COLO668 (cell line): ENCODE results near the gene SPACDR.

Source experiments
- DNase-seq: peaks from one replicate; lab custom pipeline; 2025; ENCODE audit not compliant: unreplicated experiment; lab: John Stamatoyannopoulos, UW

The SPACDR gene

DNA sequence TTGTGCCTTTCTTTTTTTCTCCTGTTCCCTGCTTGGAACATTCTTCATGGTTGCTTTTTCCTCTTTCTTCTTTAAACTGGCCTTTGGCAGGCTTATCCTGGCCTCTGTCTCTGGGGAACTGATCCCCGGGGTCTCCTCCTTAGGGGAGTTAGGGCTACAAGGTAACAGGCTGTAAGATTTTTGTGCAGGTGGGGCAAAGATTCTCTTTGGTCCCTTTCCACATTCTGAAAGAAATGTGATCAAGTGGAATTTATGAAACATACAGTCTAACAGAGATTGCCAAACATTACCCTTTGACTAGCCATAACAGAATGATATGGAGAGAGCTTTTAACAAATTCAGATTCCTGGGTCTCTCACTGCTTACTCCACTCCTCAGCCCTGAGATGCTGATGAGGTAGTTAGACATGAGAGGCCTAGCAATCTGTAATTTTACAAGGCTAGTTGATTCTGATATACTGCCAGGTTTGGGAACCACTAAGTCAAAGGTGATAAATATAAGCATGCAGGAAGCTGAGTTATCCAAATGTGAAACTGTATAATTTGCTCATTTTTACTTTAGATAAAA is 44.3 kb downstream of the SPACDR start:
- no peak for DNase-seq

DNA sequence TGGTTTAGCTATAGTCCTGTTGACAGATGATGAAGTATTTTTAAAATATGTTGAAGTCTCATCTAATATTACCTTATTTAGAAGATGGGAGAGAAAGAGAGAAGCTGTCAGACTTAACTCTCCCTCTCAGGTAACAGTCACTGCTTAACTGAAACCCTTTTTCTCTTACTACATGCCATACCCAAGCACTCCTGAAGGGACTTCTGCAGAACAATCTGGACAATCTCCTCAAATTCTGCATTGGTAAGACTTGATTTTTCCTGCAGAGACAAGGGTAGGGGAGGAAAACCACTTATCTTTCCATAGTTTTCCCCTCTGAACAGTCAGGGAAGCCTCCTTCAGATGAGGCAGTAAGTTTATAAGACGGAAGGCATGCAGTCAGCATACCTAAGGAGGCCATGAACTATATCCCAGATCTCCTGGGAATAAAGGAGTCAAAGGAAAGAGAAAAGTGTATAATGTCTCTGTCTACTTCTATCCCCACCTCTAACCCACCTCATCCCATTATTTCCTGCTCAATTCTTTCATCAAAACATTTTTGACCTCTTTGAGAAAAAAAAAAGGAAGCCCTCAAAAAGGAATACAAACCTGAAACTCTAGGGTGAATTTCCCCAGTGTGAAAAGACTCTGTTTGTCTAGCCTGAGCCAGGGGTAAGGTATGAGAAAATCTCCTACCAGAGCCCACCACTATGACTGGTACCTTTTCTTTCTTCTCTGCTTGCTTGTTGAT is 45.0 kb downstream of the SPACDR start:
- no peak for DNase-seq

DNA sequence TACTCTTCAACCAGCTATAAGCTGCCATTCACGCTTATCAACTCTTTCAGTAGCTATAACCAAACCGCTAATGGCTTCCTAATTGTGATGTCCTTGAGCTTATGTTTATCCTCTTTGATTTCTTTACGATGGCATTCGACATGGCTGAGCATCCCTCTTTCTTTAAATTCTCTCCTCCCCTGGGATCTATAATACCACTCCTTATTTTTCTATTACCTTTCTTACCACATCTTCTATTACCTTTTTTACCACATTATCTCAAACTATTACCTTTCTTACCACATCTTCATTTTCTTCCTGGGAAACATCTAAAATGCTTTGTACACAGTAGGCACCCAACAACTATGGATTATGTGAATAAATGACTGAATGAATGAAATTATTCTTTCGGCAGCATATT is 48.6 kb downstream of the SPACDR start:
- no peak for DNase-seq

GRCh38 chr7:100413889-100414288 is 50.2 kb downstream of the SPACDR start:
- DNase-seq = no peak

DNA sequence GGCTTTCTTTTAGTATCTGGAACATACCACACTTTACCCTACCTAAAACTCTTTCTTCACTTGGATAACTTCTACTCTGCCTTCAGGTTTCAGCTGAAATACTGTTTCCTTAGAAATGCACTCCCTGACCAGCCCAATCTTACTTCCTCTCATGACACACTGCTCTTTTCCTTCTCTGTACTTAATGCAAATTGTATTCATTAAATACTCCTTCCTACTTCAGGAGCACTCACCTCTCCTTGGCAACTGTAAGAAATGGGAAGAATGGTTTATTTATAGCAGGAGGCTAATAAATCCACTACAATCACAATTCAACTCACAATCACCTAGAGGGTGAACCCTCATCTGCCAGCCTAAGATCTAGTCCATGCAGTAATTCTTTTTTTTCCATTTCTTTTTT is 50.7 kb downstream of the SPACDR start:
- DNase-seq = no peak

GRCh38 chr7:100411101-100411500 is 53.0 kb downstream of the SPACDR start:
- DNase-seq = no peak

- DNase-seq = peak; percentile 16
Observed at GRCh38 chr7:100407285-100408180, 56.5 kb downstream of the SPACDR start.

- no peak for DNase-seq
Observed at GRCh38 chr7:100406767-100407166, 57.3 kb downstream of the SPACDR start.
